Central memory CD4-positive, alpha-beta T cell (primary cell): Measurements from ENCODE around the gene WDR81.
"Not testable (repeated sequence)": the region's sequence is repeated elsewhere in the genome, so short reads cannot be mapped to it uniquely, and the experiment has no call there.

Source experiments
- DNase-seq: peaks from one replicate; pipeline ENCODE4 v3.0.0; 2022

WDR81 gene

DNA sequence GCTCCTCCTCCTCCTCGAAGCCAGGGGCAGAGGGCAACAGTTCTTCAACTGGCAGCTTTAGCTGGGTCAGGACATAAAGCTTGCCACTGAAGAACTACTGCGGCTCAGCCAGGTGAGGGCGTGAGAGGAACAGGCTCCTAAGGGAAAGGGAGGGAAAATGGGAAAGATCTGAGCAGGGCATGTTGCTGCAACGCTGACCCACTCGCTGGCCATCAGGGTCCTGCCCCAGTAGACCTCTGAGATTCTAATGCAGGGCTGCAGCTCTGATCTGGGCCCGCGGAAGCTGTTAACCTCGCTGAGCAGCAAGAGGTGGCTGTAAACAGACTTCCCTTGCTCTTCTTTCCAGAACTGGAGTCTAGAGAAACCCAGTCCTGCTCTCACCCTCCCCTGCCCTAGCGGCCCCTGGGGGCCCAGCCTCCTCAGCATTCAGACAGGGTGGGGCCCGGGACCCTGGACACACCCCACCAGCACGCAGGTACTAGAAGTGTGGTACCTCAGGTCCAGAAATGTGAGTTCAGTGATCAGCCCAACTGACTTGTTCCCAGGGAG, 10.6 kb upstream of the WDR81 start:
- no peak for DNase-seq

DNA sequence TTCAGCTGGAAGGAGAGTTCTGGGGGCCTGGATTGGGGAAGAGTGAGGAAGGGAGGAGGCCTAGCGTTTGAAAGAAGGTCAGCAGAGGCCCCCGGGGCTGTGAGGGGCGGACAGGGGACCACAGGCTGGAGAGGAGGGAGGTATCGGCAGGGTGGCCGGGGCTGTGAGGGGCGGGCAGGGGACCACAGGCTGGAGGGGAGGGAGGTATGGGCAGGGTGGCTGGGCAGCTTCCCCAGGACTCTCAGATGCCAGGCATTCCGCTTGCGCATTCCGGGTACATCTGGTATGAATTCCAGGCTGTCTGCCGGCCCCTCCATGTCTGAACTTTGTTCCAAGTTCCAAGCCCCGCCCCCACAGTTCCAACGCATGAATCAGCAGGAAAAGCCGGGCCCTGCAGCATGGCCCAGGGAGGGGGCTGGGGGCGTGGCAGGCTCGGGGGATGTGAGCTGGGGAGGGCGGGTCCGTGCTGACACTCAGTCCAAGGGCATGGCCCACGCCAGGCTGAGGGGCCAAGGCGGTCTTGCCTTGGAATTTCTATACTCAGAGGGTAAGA, 10.0 kb upstream of the WDR81 start:
- no peak for DNase-seq

- DNase-seq = no peak
Observed at GRCh38 chr17:1714980-1715802, 9.3 kb upstream of the WDR81 start.

GRCh38 chr17:1715803-1716075, 8.8 kb upstream of the WDR81 start:
- DNase-seq = no peak

- peak; percentile 100 for DNase-seq
Observed at GRCh38 chr17:1716076-1716911, 8.2 kb upstream of the WDR81 start.

DNA sequence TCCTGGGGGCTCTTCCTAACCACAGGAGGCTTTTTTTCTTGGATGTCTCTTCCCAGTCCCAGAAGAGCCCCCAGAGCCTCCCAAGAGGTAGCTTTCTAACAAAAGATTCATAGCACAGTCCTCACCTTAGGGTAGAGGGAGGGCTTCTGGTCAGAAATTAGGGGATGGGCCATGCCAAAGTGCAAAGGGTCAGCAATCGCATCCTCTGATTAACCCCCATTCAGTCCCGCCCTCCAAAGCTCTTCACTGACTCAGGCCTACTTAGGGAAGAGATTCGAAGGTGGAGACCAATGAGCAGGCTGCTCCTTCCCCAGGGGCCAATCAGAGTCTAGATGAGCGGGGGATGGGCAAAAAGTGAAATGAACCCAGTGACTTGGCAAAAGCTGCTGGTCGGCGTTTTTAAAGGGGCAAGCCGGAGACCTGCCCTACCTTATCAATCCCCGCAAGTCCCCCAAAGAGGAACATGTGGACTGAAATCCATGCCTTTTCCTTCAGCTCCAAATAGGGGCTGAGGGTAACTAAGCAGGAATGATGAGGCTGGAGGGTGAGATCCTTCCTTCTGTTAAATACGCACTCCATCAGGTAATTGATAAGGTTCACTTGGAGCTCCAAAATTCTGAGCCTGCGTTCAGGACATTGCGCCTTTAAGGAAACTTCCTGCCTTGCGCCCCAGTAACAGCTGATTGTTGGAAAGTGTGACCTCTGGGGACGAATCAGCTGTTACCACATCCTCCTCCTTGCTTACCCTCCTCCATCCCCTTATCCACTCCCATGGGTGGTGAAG, 7.4 kb upstream of the WDR81 start:
- DNase-seq = peak; percentile 77

DNA sequence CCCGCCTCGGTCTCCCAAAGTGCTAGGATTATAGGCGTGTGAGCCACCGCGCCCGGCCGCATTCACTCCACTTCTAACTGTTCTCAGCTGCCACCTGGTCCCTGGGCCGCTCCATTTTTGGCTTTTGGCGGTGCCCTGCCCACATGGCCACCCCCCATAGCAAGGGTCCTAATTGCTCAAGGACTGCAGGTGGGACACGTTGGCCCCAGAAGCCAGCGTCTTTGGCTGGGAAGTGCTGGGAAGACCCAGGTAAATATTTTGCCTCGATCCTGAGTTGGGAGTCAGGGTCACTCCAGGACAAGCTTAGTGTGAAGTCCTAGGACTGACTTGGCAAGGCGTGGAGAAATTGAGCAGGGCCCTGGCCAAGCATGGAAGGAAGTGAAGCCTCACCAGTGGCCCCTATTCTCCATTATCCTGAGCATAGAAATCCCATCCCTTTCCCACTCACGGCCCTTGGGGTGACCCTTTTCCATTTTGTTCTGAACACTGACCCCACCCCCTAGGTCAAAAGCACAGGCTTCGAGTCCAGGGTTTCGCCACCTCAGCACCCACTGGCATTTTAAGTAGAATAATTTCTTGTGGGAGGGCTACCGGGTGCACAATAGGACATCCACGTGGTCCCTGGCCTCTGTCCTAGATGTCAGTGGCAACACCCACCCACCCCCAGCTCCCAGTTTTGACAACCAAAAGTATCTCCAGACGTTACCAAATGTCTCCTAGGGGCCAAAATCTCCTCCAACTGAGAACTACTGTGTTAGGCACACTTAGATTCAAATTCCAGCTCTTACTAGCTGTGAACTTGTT, 5.9 kb upstream of the WDR81 start:
- DNase-seq = no peak

DNA sequence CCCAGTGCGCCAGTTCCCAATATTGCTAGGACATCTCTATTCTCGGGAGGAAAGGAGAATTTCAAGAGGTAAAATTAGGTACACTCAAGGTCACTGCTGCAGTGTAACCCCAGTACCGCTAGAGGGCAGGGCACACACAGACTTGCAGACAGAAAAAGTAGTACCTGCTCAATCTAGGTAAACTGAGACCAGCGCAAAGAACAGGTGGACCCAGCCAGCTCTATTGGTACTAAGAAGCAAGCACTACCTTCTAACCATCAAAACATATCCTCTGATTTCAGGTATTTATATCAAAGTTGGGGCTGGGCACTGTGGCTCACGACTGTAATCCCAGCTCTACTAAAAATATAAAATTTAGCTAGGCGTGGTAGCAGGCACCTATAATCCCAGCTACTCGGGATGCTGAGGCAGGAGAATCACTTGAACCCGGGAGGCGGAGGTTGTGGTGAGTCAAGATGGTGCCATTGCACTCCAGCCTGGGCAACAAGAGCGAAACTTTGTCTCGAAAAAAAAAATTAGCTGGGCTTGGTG, 3.6 kb upstream of the WDR81 start:
- peak; percentile 60 for DNase-seq

DNA sequence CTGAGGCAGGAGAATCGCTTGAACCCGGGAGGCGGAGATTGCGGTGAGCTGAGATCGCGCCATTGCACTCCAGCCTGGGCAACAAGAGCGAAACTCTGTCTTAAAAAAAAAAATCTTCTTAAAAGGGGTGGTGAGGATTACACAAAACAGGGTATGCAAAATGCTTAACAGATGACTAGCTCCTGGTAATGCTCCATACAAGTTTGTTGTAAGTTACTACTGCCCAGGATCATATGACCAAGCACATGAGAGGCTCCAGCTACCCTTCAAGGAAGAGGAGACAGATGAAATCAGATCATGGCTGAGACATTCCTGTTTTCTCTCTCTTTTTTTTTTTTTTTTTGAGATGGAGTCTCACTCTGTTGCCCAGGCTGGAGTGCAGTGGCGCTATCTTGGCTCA, 2.5 kb upstream of the WDR81 start:
- DNase-seq = not testable (repeated sequence)

DNA sequence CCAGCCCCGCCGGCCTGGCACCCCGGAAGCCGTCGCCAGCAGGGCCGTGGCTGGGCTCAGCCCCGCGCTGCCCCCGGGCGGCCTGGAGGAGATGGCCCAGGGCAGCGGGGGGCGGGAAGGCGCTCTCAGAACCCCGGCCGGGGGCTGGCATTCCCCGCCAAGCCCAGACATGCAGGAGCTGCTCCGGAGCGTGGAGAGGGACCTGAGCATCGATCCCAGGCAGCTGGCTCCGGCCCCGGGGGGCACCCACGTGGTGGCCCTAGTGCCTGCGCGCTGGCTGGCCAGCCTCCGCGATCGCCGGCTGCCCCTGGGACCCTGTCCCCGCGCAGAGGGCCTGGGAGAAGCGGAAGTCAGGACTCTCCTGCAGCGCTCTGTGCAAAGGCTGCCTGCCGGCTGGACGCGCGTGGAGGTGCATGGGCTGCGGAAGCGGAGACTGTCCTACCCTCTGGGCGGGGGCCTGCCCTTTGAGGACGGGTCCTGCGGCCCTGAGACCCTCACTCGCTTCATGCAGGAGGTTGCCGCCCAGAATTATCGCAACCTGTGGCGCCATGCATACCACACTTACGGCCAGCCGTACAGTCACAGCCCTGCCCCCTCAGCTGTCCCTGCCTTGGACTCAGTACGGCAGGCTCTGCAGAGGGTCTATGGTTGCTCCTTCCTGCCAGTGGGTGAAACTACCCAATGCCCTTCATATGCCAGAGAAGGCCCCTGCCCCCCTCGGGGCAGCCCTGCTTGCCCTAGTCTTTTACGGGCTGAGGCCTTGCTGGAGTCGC, 551 bp downstream of the WDR81 start:
- DNase-seq = no peak

GRCh38 chr17:1725642-1726511, 1.4 kb downstream of the WDR81 start:
- DNase-seq = no peak

GRCh38 chr17:1726626-1727257, 2.2 kb downstream of the WDR81 start:
- DNase-seq = no peak

DNA sequence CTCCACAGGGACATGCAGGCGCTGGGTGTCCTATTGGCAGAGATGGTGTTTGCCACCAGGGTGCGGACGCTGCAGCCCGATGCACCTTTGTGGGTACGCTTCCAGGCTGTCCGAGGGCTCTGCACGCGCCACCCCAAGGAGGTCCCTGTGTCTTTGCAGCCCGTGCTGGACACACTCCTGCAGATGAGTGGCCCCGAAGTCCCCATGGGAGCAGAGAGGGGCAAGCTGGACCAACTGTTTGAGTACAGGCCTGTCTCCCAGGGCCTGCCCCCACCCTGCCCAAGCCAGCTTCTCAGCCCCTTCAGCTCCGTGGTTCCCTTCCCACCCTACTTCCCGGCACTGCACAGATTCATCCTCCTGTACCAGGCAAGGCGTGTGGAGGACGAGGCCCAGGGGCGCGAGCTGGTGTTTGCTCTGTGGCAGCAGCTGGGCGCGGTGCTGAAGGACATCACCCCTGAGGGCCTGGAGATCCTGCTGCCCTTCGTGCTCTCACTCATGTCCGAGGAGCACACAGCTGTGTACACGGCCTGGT, 2.8 kb downstream of the WDR81 start:
- DNase-seq = no peak

DNA sequence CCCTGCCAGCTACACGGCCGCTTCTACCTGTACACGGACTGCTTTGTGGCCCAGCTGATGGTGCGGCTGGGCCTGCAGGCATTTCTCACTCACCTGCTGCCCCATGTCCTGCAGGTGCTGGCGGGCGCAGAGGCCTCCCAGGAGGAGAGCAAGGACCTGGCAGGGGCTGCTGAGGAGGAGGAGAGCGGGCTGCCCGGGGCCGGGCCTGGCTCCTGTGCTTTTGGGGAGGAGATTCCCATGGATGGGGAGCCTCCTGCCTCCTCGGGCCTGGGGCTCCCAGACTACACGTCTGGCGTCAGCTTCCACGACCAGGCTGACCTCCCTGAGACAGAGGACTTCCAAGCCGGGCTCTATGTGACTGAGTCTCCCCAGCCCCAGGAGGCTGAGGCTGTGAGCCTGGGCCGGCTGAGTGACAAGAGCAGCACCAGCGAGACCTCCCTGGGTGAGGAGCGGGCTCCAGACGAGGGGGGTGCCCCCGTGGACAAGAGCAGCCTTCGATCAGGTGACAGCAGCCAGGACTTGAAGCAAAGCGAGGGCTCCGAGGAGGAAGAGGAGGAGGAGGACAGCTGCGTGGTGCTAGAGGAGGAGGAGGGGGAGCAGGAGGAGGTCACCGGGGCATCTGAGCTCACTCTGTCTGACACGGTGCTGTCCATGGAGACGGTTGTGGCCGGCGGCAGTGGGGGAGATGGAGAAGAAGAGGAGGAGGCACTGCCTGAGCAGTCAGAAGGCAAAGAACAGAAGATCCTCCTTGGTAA, 3.5 kb downstream of the WDR81 start:
- DNase-seq = no peak

DNA sequence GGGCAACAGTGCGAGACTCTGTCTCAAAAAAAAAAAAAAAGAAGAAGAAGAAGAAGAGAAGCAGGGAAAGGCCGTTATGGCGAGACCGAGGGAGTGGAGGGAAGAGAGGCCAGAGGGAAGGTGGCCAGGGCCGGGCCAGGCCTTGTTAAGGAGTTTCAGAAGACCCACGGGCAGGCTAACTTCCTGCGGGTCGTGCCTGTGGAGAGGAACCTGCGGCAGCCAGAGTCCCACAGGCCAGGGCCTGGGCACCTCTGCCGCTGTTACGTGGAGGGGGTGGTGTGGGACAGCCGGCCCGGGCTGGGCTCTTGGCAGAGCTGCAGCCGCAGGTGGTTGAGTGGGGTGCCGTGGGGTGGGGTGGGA, 5.4 kb downstream of the WDR81 start:
- DNase-seq = no peak

DNA sequence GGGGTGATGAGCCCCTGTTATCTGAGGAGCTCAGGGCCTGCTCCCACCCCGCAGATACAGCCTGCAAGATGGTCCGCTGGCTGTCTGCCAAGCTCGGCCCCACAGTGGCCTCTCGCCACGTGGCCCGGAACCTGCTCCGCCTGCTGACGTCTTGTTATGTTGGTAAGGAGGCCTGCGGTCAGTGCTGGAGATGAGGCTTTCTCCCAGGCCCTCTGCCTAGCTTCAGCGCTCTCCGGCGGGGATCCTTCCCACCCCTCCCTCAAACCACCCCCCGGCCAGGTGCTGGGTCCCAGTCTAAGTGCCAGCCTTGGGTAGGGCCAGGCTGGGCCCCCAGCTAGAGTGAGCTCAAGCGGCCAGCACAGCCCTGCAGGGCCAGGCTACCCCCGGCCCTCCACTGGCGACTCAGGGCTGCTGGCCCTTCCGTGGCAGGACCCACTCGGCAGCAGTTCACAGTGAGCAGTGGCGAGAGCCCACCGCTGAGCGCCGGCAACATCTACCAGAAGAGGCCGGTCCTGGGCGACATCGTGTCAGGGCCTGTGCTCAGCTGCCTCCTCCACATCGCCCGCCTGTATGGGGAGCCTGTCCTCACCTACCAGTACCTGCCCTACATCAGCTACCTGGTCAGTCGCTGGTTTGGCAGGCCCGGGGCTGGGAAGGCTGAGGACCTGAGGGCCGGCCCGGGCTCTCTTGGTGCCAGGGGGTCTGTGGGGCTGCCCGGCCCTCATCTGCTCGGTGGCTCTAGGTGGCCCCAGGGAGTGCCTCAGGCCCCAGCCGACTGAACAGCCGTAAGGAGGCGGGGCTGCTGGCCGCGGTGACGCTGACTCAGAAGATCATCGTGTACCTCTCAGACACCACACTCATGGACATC, 6.1 kb downstream of the WDR81 start:
- no peak for DNase-seq

DNA sequence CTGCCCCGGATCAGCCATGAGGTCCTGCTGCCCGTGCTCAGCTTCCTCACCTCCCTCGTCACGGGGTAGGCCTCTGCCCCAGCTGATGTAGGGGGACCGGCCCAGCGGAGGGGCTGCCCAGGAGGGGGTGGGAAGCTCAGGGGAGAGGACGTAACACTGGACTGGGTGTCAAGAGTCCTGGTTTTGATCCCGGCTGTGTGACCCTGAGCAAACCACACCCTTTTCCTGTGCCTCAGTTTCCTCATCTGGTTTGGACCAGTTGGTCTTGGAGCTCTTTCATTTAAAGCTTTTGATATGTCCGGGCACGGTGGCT, 6.6 kb downstream of the WDR81 start:
- DNase-seq = no peak
